ENCODE measurements around the gene SUFU. TPM values are rescaled to one million over a fixed set of nuclear protein-coding genes. Genes with fewer than 3 reads are reported as not detected.
A peak's percentile ranks its signal among the peaks of the same experiment; 100 is the strongest.

SUFU gene
- total RNA-seq, 1 experiment from 2014 or later: 13.1 TPM

GRCh38 chr10:102579328-102579727, 75.6 kb downstream of the SUFU start (continued):
- TF ChIP-seq STAT6 (CRISPR knock-in tag; conservative IDR thresholded peaks at IDR 0.05; ENCODE audit: low read depth): no peak

- Mint-ChIP-seq H3K27me3 (ENCODE audit: low read depth) (no peaks in the 10 kb centered on the region; the same call in 1 of the 2 replicates), H3K4me1 (peaks cover 21% of the 10 kb centered on the region), H3K36me3 (no peaks in the 10 kb centered on the region), H3K9me3 (no peaks in the 10 kb centered on the region), H3K4me3 (no peak overlapping the region), H3K27ac (peak overlapping the region; percentile 7; the same call in 1 of the 2 replicates)
- no peak for DNase-seq (ENCODE audit: low spot score)
- ChIA-PET CTCF (interaction anchor here (0.9 to 2.0 kb wide), 8 partner anchors 13 to 196 kb away, joined by 3 to 16 read pairs (median 4); partner anchors contain the start of genes ACTR1A and SUFU), POLR2A (no interaction called here)
- TF ChIP-seq E2F5 (CRISPR knock-in tag; IDR thresholded peaks at IDR 0.05) (no peak), PRDM15 (CRISPR knock-in tag; IDR thresholded peaks at IDR 0.05) (no peak), EMX1 (CRISPR knock-in tag; IDR thresholded peaks at IDR 0.05) (no peak), ZNF263 (CRISPR knock-in tag; IDR thresholded peaks at IDR 0.05; ENCODE audit: low read depth) (no peak), MAX (CRISPR knock-in tag; IDR thresholded peaks at IDR 0.05) (no peak), ZNF232 (CRISPR knock-in tag; IDR thresholded peaks at IDR 0.05) (no peak), ESRRA (CRISPR knock-in tag; IDR thresholded peaks at IDR 0.05; ENCODE audit: borderline replicate concordance) (no peak), MYBL2 (CRISPR knock-in tag; IDR thresholded peaks at IDR 0.05) (no peak), CREB1 (CRISPR knock-in tag; IDR thresholded peaks at IDR 0.05) (no peak), TEAD4 (CRISPR knock-in tag; IDR thresholded peaks at IDR 0.05) (no peak), ETV6 (CRISPR knock-in tag; IDR thresholded peaks at IDR 0.05) (no peak), ZNF512 (CRISPR knock-in tag; IDR thresholded peaks at IDR 0.05; ENCODE audit: borderline replicate concordance) (no peak), ZSCAN18 (CRISPR knock-in tag; IDR thresholded peaks at IDR 0.05) (no peak), ELF4 (CRISPR knock-in tag; IDR thresholded peaks at IDR 0.05; ENCODE audit: low read depth) (no peak), TP53 (CRISPR knock-in tag; IDR thresholded peaks at IDR 0.05) (no peak)
- ATAC-seq: no peak
These were observed 76.5 kb downstream of the SUFU start for GRCh38 chr10:102580230-102580629.
